GM12865 (cell line): Measurements from ENCODE around the gene GMNN.
"Not testable (repeated sequence)": the region's sequence is repeated elsewhere in the genome, so short reads cannot be mapped to it uniquely, and the experiment has no call there.

Experiments
- DNase-seq: peaks from one replicate; pipeline ENCODE4 v3.0.0; 2010; ENCODE audit warnings: low read depth
- H3K4me3 ChIP-seq: 2 replicates; pipeline ENCODE4 v1.5.1; 2011; ENCODE audit warnings: mild to moderate bottlenecking, low read depth, low read length, control low read depth
- TF ChIP-seq, protein P1 (sequence below): IDR thresholded peaks from 2 replicates; pipeline ENCODE4 v1.5.1; 2011; ENCODE audit warnings: low read length, control low read depth, low read depth, inconsistent platforms; ENCODE audit not compliant: insufficient read depth; ENCODE audit errors: missing control alignments

GMNN gene

DNA sequence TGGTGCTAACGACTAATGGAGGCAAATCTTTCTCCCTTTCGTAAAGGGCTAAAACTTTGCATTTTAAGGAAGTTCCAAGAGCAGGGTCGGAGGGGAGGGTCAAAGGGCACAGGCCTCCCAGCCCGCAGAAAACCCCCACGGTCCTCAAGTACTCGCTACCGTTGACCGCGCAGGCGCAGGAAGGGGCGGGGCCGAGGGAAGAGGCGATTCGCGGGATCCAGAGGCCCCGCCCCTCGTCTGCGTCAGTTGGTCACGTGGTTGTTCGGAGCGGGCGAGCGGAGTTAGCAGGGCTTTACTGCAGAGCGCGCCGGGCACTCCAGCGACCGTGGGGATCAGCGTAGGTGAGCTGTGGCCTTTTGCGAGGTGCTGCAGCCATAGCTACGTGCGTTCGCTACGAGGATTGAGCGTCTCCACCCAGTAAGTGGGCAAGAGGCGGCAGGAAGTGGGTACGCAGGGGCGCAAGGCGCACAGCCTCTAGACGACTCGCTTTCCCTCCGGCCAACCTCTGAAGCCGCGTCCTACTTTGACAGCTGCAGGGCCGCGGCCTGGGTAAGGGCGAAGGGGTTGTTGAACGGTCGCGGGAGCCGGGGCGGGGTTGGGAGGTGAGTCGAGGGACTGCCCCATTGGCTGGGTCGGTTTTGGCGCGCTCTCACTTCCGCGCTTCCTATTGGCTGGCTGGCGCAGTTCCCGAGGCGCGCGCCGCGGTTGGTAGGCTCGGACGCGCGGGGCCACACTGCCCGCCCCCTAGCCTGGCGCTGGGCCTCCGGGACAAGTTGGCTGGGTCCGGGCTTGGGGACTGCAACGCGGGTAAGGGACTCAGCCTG lies at the start of gene GMNN:
Gene GMNN, plus strand, starts transcription at position 242 of the 824 bp plus-strand sequence. CDS start 2,310 bp downstream, outside the sequence.
- TF ChIP-seq, protein P1, sequence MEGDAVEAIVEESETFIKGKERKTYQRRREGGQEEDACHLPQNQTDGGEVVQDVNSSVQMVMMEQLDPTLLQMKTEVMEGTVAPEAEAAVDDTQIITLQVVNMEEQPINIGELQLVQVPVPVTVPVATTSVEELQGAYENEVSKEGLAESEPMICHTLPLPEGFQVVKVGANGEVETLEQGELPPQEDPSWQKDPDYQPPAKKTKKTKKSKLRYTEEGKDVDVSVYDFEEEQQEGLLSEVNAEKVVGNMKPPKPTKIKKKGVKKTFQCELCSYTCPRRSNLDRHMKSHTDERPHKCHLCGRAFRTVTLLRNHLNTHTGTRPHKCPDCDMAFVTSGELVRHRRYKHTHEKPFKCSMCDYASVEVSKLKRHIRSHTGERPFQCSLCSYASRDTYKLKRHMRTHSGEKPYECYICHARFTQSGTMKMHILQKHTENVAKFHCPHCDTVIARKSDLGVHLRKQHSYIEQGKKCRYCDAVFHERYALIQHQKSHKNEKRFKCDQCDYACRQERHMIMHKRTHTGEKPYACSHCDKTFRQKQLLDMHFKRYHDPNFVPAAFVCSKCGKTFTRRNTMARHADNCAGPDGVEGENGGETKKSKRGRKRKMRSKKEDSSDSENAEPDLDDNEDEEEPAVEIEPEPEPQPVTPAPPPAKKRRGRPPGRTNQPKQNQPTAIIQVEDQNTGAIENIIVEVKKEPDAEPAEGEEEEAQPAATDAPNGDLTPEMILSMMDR, result no peak
- H3K4me3 ChIP-seq, result peak within 1 kb of the TSS; percentile 72
- DNase-seq, result peak; percentile 97

- DNase-seq, H3K4me3 ChIP-seq: not testable (repeated sequence)
Measured at GRCh38 chr6:24730653-24731052, 44.1 kb upstream of the GMNN start.

- DNase-seq, H3K4me3 ChIP-seq: not testable (repeated sequence)
Measured at GRCh38 chr6:24731456-24732134, 43.1 kb upstream of the GMNN start.

- H3K4me3 ChIP-seq, result no peak overlapping the region
- TF ChIP-seq, protein P1, result no peak
- no peak for DNase-seq
Measured at GRCh38 chr6:24734166-24734565, 40.6 kb upstream of the GMNN start.

DNA sequence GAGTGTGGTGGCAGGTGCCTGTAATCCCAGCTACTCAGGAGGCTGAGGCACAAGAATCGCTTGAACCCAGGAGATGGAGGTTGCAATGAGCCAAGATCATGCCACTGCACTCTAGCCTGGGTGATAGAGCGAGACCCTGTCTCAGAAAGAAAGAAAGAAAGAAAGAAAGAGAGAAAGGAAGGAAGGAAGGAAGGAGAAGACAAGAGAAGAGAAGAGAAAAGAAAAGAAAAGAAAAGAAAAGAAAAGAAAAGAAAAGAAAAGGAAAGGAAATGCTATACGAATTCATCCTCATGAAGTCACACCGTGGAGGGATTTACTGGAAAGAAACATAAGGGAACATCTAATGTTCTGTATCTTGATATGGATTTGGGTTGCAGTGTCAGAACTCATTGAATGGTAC lies 40.0 kb upstream of the GMNN start:
- not testable (repeated sequence) for DNase-seq, H3K4me3 ChIP-seq

DNA sequence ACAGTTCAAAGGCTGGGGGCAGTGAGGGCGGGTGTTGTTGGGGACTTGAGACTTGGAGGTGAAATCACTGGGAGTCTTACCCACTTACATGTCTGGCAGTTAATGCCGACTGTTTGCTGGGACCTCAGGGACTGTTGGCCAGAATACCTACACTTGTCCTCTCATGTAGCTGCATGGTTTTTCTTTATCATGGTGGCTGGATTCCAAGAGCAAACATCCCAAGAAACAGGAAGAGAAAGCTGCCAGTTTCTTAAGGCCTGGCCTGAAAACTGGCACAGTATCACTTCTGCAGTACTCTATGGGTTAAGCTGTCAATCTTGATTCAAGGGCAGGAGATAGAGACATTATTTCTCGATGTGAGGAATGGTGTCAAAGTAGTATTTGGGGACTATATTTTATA lies 36.0 kb upstream of the GMNN start:
- TF ChIP-seq, protein P1, result no peak
- no peak overlapping the region for H3K4me3 ChIP-seq
- DNase-seq, result peak; percentile 19

- TF ChIP-seq, protein P1, result no peak
- H3K4me3 ChIP-seq, result no peak overlapping the region
- no peak for DNase-seq
Measured at GRCh38 chr6:24740861-24741260, 33.9 kb upstream of the GMNN start.

- TF ChIP-seq, protein P1, result no peak
- DNase-seq, result no peak
- no peak overlapping the region for H3K4me3 ChIP-seq
Measured at GRCh38 chr6:24742216-24742738, 32.5 kb upstream of the GMNN start.
